Transverse colon (tissue), 4 donors: ENCODE results near the gene PHF14. TPM values are rescaled to one million over a fixed set of nuclear protein-coding genes. Genes with fewer than 3 reads are reported as not detected.

Experiments
- DNase-seq: peaks from one replicate; pipeline ENCODE4 v3.0.0-alpha.2; 2019
- H3K27ac ChIP-seq, 4 donors: fragments of 200-600 bp; sonication (generic); 2 replicates each; pipeline ENCODE4 v1.5.1; 2016 to 2018; ENCODE audit warnings: inconsistent platforms in 4 of 4
- H3K27me3 ChIP-seq: fragments of 200-600 bp; sonication (generic); 2 replicates; pipeline ENCODE4 v1.5.1; 2017; ENCODE audit warnings: inconsistent platforms
- H3K36me3 ChIP-seq, 4 donors: fragments of 200-600 bp; sonication (generic); 2 replicates each; pipeline ENCODE4 v1.5.1; 2017 to 2019; ENCODE audit warnings: inconsistent platforms in 4 of 4
- H3K4me1 ChIP-seq, 4 donors: fragments of 200-600 bp; sonication (generic); 2 replicates each; pipeline ENCODE4 v1.5.1; 2017 to 2020; ENCODE audit warnings: inconsistent platforms in 4 of 4
- H3K4me3 ChIP-seq, 4 donors: fragments of 200-600 bp; sonication (generic); 1 replicate in 1 of 4; 2 replicates in 3 of 4; pipeline versions ENCODE4 v1.5.1 to v1.6.1; 2017 to 2019; ENCODE audit warnings: inconsistent platforms in 4 of 4
- H3K9me3 ChIP-seq, 2 donors: fragments of 200-600 bp; sonication (generic); 2 replicates each; pipeline ENCODE4 v1.5.1; 2017 to 2019; ENCODE audit warnings: inconsistent platforms in 2 of 2
- CTCF ChIP-seq, 5 experiments: fragments of 200-600 bp in 3 of 5; fragments of 450-650 bp in 2 of 5; sonication (generic) in 3 of 5; IDR thresholded peaks; 1 replicate in 2 of 5; 2 replicates in 3 of 5; pipeline ENCODE4 v1.5.1; 2016 to 2017; ENCODE audit warnings: antibody characterized with exemption in 5 of 5, inconsistent platforms in 3 of 5, mild to moderate bottlenecking in 2 of 5, moderate library complexity in 1 of 5
- EP300 ChIP-seq: sonication (generic); formaldehyde crosslinking; IDR thresholded peaks from one replicate; pipeline ENCODE4 v1.6.1; 2017; ENCODE audit warnings: antibody characterized with exemption, low read depth
- POLR2A ChIP-seq: fragments of 450-650 bp; IDR thresholded peaks from one replicate; pipeline ENCODE4 v1.6.1; 2016; ENCODE audit warnings: antibody characterized with exemption, mild to moderate bottlenecking, moderate library complexity
- POLR2AphosphoS5 ChIP-seq, 3 donors: sonication (generic); formaldehyde crosslinking; IDR thresholded peaks; one replicate each; pipeline ENCODE4 v1.6.1; 2016; ENCODE audit warnings: antibody characterized with exemption in 3 of 3
- WGBS, 2 donors: methylation state at CpG; one replicate each; pipeline ENCODE4 v1.1.5; 2018; ENCODE audit warnings: low coverage in 1 of 2; 5-methylcytosine and 5-hydroxymethylcytosine counted together
- in situ Hi-C, 4 donors: fragments of 200-750 bp; cut with MboI; loops; one replicate each; pipeline versions ENCODE4 v1.15.0 to v1.15.1; 2017; ENCODE audit warnings: low sequenced_read_pairs in 3 of 4, low pct_ligation_motif_present in 1 of 4, low pct_unique_long_range_greater_than_20kb in 1 of 4
- intact Hi-C: fragments of 100-400 bp; cut with DNase I; formaldehyde crosslinking; loops from one replicate; pipeline ENCODE4 v1.15.1; 2023; ENCODE audit warnings: low total_unique reads
- total RNA-seq, 4 donors: library from RNA; depleted of rRNA; stranded (reverse); fragments of >200 nt; gene quantifications; one replicate each; pipeline ENCODE4 v1.1.0, GENCODE V29; 2016

PHF14 gene
- total RNA-seq, 4 donors from 2014 or later = 24.3 to 42.1 (median 28.8) TPM

GRCh38 chr7:11026452-11027359 lies 53.0 kb downstream of the PHF14 start:
- intact Hi-C loops = no loop called here
- H3K27me3 ChIP-seq = no peaks in the 10 kb centered on the region

DNA sequence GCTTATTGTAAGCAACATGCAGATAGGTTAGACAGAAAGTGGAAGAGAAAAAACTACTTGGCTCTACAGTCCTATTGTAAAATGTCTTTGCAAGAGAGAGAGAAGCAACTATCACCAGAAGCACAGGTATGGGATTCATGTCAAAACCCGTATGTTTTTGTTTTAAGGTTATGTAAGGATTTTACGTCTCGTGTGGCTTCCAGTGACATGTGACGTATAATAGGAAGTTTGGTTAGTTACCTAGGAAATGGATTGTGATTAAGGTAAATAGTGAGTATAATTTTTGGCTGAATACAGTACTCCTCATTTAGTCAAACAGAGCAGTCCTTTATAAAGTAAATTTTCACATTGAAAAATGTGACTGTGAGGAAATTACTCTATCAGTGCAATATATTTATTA lies 62.0 kb downstream of the PHF14 start:
- Histone ChIP-seq H3K36me3 (peaks cover 0 to 34% (median 5%) of the 10 kb centered on the region in 4 donors), H3K4me1 (no peaks in the 10 kb centered on the region), H3K27me3 (no peaks in the 10 kb centered on the region), H3K27ac (no peak overlapping the region), H3K4me3 (no peak overlapping the region), H3K9me3 (no peaks in the 10 kb centered on the region)
- intact Hi-C loops = no loop called here
- DNase-seq = no peak
- WGBS, 2 donors = 90 to 93% methylated on average over 4 of the region's 4 CpGs
- TF ChIP-seq POLR2AphosphoS5 (IDR thresholded peaks at IDR 0.05) (no peak), POLR2A (no peak)
- in situ Hi-C loops = no loop called here

More at GRCh38 chr7:11026452-11027359, 53.0 kb downstream of the PHF14 start:
- Histone ChIP-seq H3K4me3 (no peak overlapping the region), H3K36me3 (peaks cover 0 to 24% (median 3%) of the 10 kb centered on the region in 4 donors), H3K9me3 (no peaks in the 10 kb centered on the region), H3K4me1 (no peaks in the 10 kb centered on the region), H3K27ac (no peak overlapping the region)
- no peak for TF ChIP-seq POLR2A
- no peak for TF ChIP-seq EP300
- TF ChIP-seq POLR2AphosphoS5 (IDR thresholded peaks at IDR 0.05) = no peak
- no peak for TF ChIP-seq CTCF (IDR thresholded peaks at IDR 0.05)
- in situ Hi-C loops = no loop called here
- 88 to 89% methylated on average over 2 of the region's 2 CpGs for WGBS, 2 donors
- DNase-seq = no peak

- DNase-seq = no peak
- Histone ChIP-seq H3K9me3 (no peaks in the 10 kb centered on the region), H3K4me1 (no peaks in the 10 kb centered on the region), H3K27ac (no peak overlapping the region), H3K36me3 (peaks cover 0 to 36% (median 5%) of the 10 kb centered on the region in 4 donors), H3K27me3 (no peaks in the 10 kb centered on the region), H3K4me3 (no peak overlapping the region)
- TF ChIP-seq CTCF (IDR thresholded peaks at IDR 0.05) (no peak), POLR2AphosphoS5 (IDR thresholded peaks at IDR 0.05) (no peak), EP300 (no peak), POLR2A (no peak)
- in situ Hi-C loops = no loop called here
- intact Hi-C loops = no loop called here
Measured at GRCh38 chr7:11039974-11040373, 66.3 kb downstream of the PHF14 start.

DNA sequence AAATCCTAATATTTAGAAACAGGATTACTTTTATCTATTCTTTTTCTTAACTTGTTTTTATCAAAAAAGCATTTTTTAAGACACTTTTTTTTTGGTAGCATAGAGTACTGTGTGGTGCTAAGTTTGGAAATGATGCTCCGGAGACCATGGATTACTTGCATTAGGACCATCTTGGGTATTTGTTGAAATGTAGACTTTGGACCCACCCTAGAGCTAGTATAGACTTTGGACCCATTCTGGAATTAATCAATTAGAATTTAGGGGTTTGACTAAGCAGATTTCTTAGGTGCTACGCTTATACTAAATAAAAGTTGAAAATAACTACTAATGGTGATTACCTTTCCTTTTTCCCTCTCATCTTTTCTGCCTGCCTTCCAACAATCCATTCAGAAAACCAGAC lies 80.4 kb downstream of the PHF14 start:
- in situ Hi-C loops (no loop called here), intact Hi-C loops (no loop called here)
- Histone ChIP-seq H3K27me3 (no peaks in the 10 kb centered on the region), H3K4me3 (no peak overlapping the region), H3K9me3 (no peaks in the 10 kb centered on the region), H3K27ac (no peak overlapping the region), H3K36me3 (peaks cover 0 to 13% (median 0%) of the 10 kb centered on the region in 4 donors), H3K4me1 (peaks cover 0 to 4% (median 0%) of the 10 kb centered on the region in 4 donors)
- no peak for TF ChIP-seq POLR2AphosphoS5 (IDR thresholded peaks at IDR 0.05)
- no peak for TF ChIP-seq POLR2A
- TF ChIP-seq CTCF (IDR thresholded peaks at IDR 0.05) = no peak
- TF ChIP-seq EP300 = no peak
- 94 to 97% methylated on average over 2 of the region's 2 CpGs for WGBS, 2 donors
- DNase-seq = no peak
